CD4-positive, alpha-beta T cell (primary cell): ENCODE data around the gene KCNMA1. TPM values are rescaled to one million over a fixed set of nuclear protein-coding genes. Genes with fewer than 3 reads are reported as not detected.

ENCODE experiments used
- ATAC-seq: fragments of 200-7000 bp; cut with Tn5 transposase; one replicate; pipeline ENCODE4 v1.10.0; 2022; ENCODE audit warnings: mild to moderate bottlenecking; ENCODE audit not compliant: poor library complexity
- CTCF ChIA-PET: fragments of 350-600 bp; sonication (Branson Sonifier 250); formaldehyde crosslinking; loops from one replicate; lab custom pipeline; 2021; ENCODE audit warnings: antibody characterized with exemption, inconsistent platforms; lab: Charles Lee
- POLR2A ChIA-PET: fragments of 350-600 bp; sonication (Branson Sonifier 250); formaldehyde crosslinking; loops from one replicate; lab custom pipeline; 2021; ENCODE audit warnings: antibody characterized with exemption, inconsistent platforms; lab: Charles Lee
- DNase-seq, 14 experiments: peaks; one replicate each; pipeline ENCODE4 v3.0.0-alpha.2; 2013 to 2020; ENCODE audit warnings: mixed read lengths in 2 of 14
- H3K27ac ChIP-seq, 2 donors: one replicate each; pipeline versions ENCODE4 v1.5.1 to v1.7.0; 2013; ENCODE audit warnings: low read length in 2 of 2, low read depth in 1 of 2, mild to moderate bottlenecking in 1 of 2
- H3K27me3 ChIP-seq, 2 experiments: 1 replicate in 1 of 2; 2 replicates in 1 of 2; pipeline versions ENCODE4 v1.6.1 to v1.7.0; 2013; ENCODE audit warnings: low read length in 2 of 2, control low read depth in 1 of 2, mild to moderate bottlenecking in 1 of 2, moderate library complexity in 1 of 2; ENCODE audit not compliant: insufficient read depth in 2 of 2, control insufficient read depth in 1 of 2
- H3K36me3 ChIP-seq: one replicate; pipeline ENCODE4 v1.6.1; 2013; ENCODE audit warnings: low read length, control low read depth; ENCODE audit not compliant: insufficient read depth
- H3K4me1 ChIP-seq: one replicate; pipeline ENCODE4 v1.6.1; 2013; ENCODE audit warnings: low read length, control low read depth; ENCODE audit not compliant: insufficient read depth
- H3K4me3 ChIP-seq: one replicate; pipeline ENCODE4 v1.5.1; 2013; ENCODE audit warnings: mild to moderate bottlenecking, low read length, moderate library complexity
- H3K9me3 ChIP-seq, 2 experiments: 1 replicate in 1 of 2; 2 replicates in 1 of 2; pipeline versions ENCODE4 v1.6.1 to v1.7.0; 2013; ENCODE audit warnings: low read length in 2 of 2, mild to moderate bottlenecking in 2 of 2, control low read depth in 1 of 2, moderate library complexity in 1 of 2; ENCODE audit not compliant: control insufficient read depth in 1 of 2, insufficient read depth in 1 of 2
- H3K27ac Mint-ChIP-seq: one replicate; pipeline ENCODE4 v1.8.0; 2020; ENCODE audit warnings: mixed read lengths
- H3K27me3 Mint-ChIP-seq: one replicate; pipeline ENCODE4 v1.8.0; 2021; ENCODE audit warnings: mixed read lengths
- H3K36me3 Mint-ChIP-seq: one replicate; pipeline ENCODE4 v1.8.0; 2021; ENCODE audit warnings: low read depth, mixed read lengths
- H3K4me1 Mint-ChIP-seq: one replicate; pipeline ENCODE4 v1.8.0; 2021; ENCODE audit warnings: low read depth, mixed read lengths
- H3K4me3 Mint-ChIP-seq: one replicate; pipeline ENCODE4 v1.8.0; 2020; ENCODE audit warnings: mild to moderate bottlenecking, mixed read lengths
- H3K9me3 Mint-ChIP-seq: one replicate; pipeline ENCODE4 v1.8.0; 2020; ENCODE audit warnings: mixed read lengths
- intact Hi-C, 2 experiments: fragments of 100-400 bp; cut with DNase I in 1 of 2; cut with micrococcal nuclease in 1 of 2; formaldehyde crosslinking; loops; one replicate each; pipeline versions ENCODE4 v1.15.1 to v1.9.0; 2023 to 2025; cut with DNase I, micrococcal nuclease
- total RNA-seq, 174 experiments: library from RNA in 2 of 174; stranded (reverse) in 2 of 174; gene quantifications; one replicate each; pipeline ENCODE4 v1.2.3 and lab custom pipeline; 2021 to 2026
- TF ChIP-seq, protein P1 (sequence below): fragments of 200-600 bp; IDR thresholded peaks from one replicate; pipeline ENCODE4 v1.8.0; 2022; ENCODE audit warnings: antibody characterized with exemption, mild to moderate bottlenecking

Gene KCNMA1
- total RNA-seq, 2 experiments from 2014 or later, result not detected

DNA sequence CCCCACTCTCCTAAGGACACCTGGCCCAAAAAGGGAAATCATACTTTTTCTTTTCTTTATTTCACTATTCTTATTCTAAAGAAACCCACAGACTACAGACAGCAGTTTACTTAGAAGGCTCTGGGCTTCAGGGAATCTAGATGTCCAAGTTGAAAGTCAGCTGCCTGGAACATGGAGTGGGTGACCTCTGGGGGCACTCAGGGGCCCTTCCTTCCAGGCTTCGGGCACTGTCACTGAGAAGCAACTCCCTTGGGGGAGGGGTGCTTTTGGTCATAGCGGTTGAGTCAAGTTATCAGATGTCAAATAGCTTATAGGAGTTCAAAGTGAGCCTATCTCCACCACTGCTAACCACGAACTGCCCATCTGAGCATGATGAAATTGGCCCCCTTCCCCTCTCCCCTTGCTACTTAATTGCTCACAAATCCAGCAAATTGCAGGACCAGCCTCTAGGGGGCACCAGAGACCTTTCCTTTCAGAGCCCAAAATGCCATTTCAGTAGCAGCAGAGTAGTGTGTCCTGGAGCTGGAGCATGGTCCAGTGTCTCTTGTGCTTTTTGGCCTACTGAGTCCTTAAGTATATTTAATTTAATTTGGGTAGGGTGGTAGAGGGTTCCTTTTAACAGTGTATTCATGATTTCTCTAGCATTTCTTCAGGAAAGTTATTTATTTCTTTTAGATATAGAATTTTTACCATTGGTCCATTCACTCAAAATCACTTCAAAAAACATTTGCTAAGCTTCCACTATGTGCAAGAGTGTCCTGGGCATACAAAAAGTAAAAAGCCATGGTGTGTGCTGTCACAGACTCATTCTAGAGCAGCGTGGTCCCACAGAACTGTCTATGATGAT lies 463.8 kb downstream of the KCNMA1 start:
- Mint-ChIP-seq H3K27ac (no peak overlapping the region), H3K4me3 (no peak overlapping the region), H3K9me3 (no peaks in the 10 kb centered on the region), H3K36me3 (no peaks in the 10 kb centered on the region), H3K4me1 (no peaks in the 10 kb centered on the region), H3K27me3 (peaks cover 27% of the 10 kb centered on the region)
- Histone ChIP-seq H3K4me3 (no peak overlapping the region), H3K27me3 (no peaks in the 10 kb centered on the region), H3K27ac (no peak overlapping the region), H3K9me3 (no peaks in the 10 kb centered on the region), H3K4me1 (no peaks in the 10 kb centered on the region), H3K36me3 (no peaks in the 10 kb centered on the region)
- ChIA-PET POLR2A (no interaction called here), CTCF (interaction anchor here (0.9 to 1.0 kb wide), 2 partner anchors 8 to 538 kb away, joined by 3 to 4 read pairs; no protein-coding TSS in a partner anchor)
- peak; percentile 19 to 76 (median 44) for DNase-seq
- TF ChIP-seq, protein P1, sequence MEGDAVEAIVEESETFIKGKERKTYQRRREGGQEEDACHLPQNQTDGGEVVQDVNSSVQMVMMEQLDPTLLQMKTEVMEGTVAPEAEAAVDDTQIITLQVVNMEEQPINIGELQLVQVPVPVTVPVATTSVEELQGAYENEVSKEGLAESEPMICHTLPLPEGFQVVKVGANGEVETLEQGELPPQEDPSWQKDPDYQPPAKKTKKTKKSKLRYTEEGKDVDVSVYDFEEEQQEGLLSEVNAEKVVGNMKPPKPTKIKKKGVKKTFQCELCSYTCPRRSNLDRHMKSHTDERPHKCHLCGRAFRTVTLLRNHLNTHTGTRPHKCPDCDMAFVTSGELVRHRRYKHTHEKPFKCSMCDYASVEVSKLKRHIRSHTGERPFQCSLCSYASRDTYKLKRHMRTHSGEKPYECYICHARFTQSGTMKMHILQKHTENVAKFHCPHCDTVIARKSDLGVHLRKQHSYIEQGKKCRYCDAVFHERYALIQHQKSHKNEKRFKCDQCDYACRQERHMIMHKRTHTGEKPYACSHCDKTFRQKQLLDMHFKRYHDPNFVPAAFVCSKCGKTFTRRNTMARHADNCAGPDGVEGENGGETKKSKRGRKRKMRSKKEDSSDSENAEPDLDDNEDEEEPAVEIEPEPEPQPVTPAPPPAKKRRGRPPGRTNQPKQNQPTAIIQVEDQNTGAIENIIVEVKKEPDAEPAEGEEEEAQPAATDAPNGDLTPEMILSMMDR, result peak; percentile 88
- intact Hi-C loops, result loop anchor here (1.0 to 5.0 kb wide), 3 partner anchors 467 to 538 kb away; no protein-coding TSS in a partner anchor
- no peak for ATAC-seq

DNA sequence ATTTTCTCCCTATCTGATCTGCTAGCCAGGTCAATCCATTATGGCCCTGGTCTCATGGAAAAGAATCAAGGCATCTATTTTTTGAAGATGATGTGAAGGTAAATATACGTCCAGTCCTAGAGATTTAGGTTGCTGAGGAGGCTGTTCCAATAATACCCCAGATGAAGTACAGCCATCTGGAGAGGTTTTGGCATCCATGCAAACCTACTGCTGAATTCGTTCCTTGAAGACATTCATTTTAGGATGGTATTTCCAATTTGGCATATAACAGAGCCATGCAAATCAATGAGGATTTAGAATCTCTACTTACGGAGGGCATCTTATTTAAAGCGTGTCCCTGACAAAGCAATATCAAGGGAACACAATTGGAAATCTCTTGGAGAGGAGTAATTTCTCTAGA lies 465.5 kb downstream of the KCNMA1 start:
- no peak for DNase-seq
- H3K4me3 ChIP-seq, result no peak overlapping the region
- ChIA-PET POLR2A (no interaction called here), CTCF (no interaction called here)
- H3K9me3 Mint-ChIP-seq, result no peaks in the 10 kb centered on the region
- no peaks in the 10 kb centered on the region for H3K27me3 ChIP-seq
- TF ChIP-seq, protein P1, result no peak
- H3K36me3 Mint-ChIP-seq, result no peaks in the 10 kb centered on the region
- no peaks in the 10 kb centered on the region for H3K4me1 Mint-ChIP-seq
- H3K9me3 ChIP-seq, result no peaks in the 10 kb centered on the region
- intact Hi-C loops, result loop anchor here in 1 of 2 experiments (5.0 kb wide), 1 partner anchor 540 kb away; no protein-coding TSS in a partner anchor
- no peak overlapping the region for H3K4me3 Mint-ChIP-seq
- H3K27ac Mint-ChIP-seq, result no peak overlapping the region
- no peaks in the 10 kb centered on the region for H3K4me1 ChIP-seq
- no peak overlapping the region for H3K27ac ChIP-seq
- peaks cover 14% of the 10 kb centered on the region for H3K27me3 Mint-ChIP-seq
- no peaks in the 10 kb centered on the region for H3K36me3 ChIP-seq
- ATAC-seq, result no peak

DNA sequence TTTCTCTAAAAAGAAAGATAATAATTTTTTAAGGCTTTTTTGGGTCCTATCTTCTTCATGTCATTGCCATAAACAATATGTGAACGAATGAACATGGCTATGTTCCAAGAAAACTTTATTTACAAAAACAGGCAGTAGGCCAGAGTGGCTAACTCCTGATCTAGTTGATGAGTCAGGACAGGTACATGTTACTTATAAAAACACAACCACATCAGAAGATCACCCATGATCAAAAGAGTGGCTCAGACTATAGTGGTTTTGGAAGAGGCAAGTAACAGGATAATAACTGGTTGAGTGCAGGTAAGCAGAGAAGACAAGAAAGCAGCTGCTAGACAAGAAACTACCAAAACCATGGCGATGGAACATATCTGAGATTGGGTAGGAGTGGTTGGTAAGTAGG lies 468.7 kb downstream of the KCNMA1 start:
- intact Hi-C loops, result no loop called here
- ChIA-PET POLR2A (no interaction called here), CTCF (no interaction called here)
- no peak for ATAC-seq
- H3K9me3 ChIP-seq, result no peaks in the 10 kb centered on the region
- Mint-ChIP-seq H3K9me3 (no peaks in the 10 kb centered on the region), H3K36me3 (no peaks in the 10 kb centered on the region), H3K27ac (no peak overlapping the region), H3K4me1 (no peaks in the 10 kb centered on the region), H3K4me3 (no peak overlapping the region), H3K27me3 (peaks cover 34% of the 10 kb centered on the region)
- TF ChIP-seq, protein P1, result no peak
- H3K36me3 ChIP-seq, result no peaks in the 10 kb centered on the region
- H3K4me3 ChIP-seq, result no peak overlapping the region
- H3K27ac ChIP-seq, result no peak overlapping the region
- H3K27me3 ChIP-seq, result peaks cover 6 to 9% of the 10 kb centered on the region in 2 experiments
- peaks cover 2% of the 10 kb centered on the region for H3K4me1 ChIP-seq
- no peak for DNase-seq
